Adrenal gland (tissue), 12 donors: ENCODE data around the gene MYH6. TPM values are rescaled to one million over a fixed set of nuclear protein-coding genes. Genes with fewer than 3 reads are reported as not detected.

ENCODE experiments used
- DNase-seq, 7 donors: peaks; one replicate each; pipeline ENCODE4 v3.0.0-alpha.2; 2019 to 2020
- H3K27ac ChIP-seq, 5 donors: fragments of 200-600 bp; sonication (generic) in 4 of 5; 1 replicate in 3 of 5; 2 replicates in 2 of 5; pipeline versions ENCODE4 v1.5.1 to v1.8.0; 2016 to 2020; ENCODE audit warnings: mild to moderate bottlenecking in 1 of 5
- H3K27me3 ChIP-seq: fragments of 200-600 bp; 2 replicates; pipeline ENCODE4 v1.8.0; 2021
- H3K36me3 ChIP-seq, 2 donors: fragments of 200-600 bp; replicated peaks in 1 of 2; 1 replicate in 1 of 2; 2 replicates in 1 of 2; pipeline versions ENCODE4 v1.5.1 to v1.8.0; 2018 to 2022
- H3K4me1 ChIP-seq, 2 donors: fragments of 200-600 bp; replicated peaks in 1 of 2; 1 replicate in 1 of 2; 2 replicates in 1 of 2; pipeline versions ENCODE4 v1.5.1 to v1.8.0; 2018 to 2021
- H3K4me3 ChIP-seq, 4 donors: fragments of 200-600 bp; sonication (generic) in 3 of 4; one replicate each; pipeline ENCODE4 v1.5.1; 2016 to 2018
- H3K9me3 ChIP-seq, 3 donors: fragments of 200-600 bp; sonication (generic) in 1 of 3; replicated peaks in 1 of 3; 1 replicate in 2 of 3; 2 replicates in 1 of 3; pipeline versions ENCODE4 v1.5.1 to v1.8.0; 2016 to 2021
- POLR2A ChIP-seq, 2 donors: fragments of 450-650 bp; IDR thresholded peaks; one replicate each; pipeline ENCODE4 v1.6.1; 2017; ENCODE audit warnings: antibody characterized with exemption in 2 of 2, mild to moderate bottlenecking in 2 of 2, moderate library complexity in 1 of 2
- WGBS, 4 donors: extraction: QIAGEN DNeasy Blood & Tissue Kit in 2 of 4; methylation state at CpG; one replicate each; pipeline versions ENCODE4 v1.1.5 to v1.1.7; 2013 to 2017; 5-methylcytosine and 5-hydroxymethylcytosine counted together
- intact Hi-C, 2 donors: fragments of 100-400 bp; cut with DNase I; formaldehyde crosslinking; loops; one replicate each; pipeline versions ENCODE4 v1.14.1 to v1.15.0; 2022 to 2023
- polyA plus RNA-seq, 3 donors: library from polyadenylated mRNA; stranded (reverse); fragments of 200-250 nt in 2 of 3; fragments of 350-450 nt in 1 of 3; fragmentation: Illumina TruSeq in 1 of 3; extraction: RNeasy Lipid Tissue Mini Kit (QIAGEN cat#74804) in 1 of 3; gene quantifications; one replicate each; pipeline ENCODE4 v1.2.3, GENCODE V29; 2013 to 2014
- total RNA-seq, 9 donors: library from RNA; depleted of rRNA in 4 of 9; stranded (reverse); fragments of >200 nt in 4 of 9; fragments of 120-200 nt in 1 of 9; fragmentation: NEBNext Ultra II Directional in 1 of 9; extraction: Animal tissue kit (Norgen Biotek cat#: 25700) in 1 of 9; gene quantifications; one replicate each; pipeline versions ENCODE4 v1.1.0 to v1.2.4, GENCODE V29; 2013 to 2023
- TF ChIP-seq, protein P1 (sequence below), 6 experiments: fragments of 450-650 bp in 4 of 6; fragments of 200-600 bp in 2 of 6; sonication (generic) in 1 of 6; IDR thresholded peaks; 1 replicate in 5 of 6; 2 replicates in 1 of 6; pipeline versions ENCODE4 v1.5.1 to v1.8.0; 2016 to 2021; ENCODE audit warnings: antibody characterized with exemption in 6 of 6, mild to moderate bottlenecking in 2 of 6, moderate library complexity in 1 of 6
- donor health status: healthy with polysubstance abuse.
- donor health status: Bipolar disorder and iron deficiency.
- donor health status: DM: yes; HTN: yes; CAD: no.
- donor health status: DM: no; HTN: no; CAD: no.
- donor health status: DM: no; HTN: no; CAD: no.
- donor health status: DM: yes; HTN: yes; CAD: no.

MYH6 gene
- total and polyA plus RNA-seq, 12 donors = under 0.01 to 5.2 (median 0.27) TPM; not detected in 5

DNA sequence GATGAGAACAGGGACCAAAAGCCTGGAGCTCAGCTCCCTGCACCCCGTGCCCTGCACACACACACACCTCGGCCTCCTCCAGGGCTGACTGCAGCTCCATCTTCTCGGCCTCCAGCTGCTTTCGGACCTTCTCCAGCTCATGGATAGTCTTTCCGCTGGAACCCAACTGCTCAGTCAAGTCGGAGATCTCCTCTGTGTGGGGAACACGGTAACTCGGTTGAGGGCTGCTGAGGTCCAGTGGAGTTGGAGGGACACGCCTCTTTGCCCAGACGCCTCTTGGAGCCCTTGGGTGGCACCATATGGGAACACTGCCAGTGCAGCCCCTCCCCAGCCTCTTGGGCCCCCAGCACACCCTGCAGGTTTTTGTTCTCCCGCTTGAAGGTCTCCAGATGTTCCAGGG is 8.7 kb upstream of the MYH6 start:
- DNase-seq = no peak
- H3K4me3 ChIP-seq = no peak overlapping the region
- no peaks in the 10 kb centered on the region for H3K36me3 ChIP-seq
- intact Hi-C loops = no loop called here
- WGBS, 4 donors = 83 to 93% (median 85%) methylated on average over 10 to 11 of the region's 11 CpGs
- TF ChIP-seq POLR2A (IDR thresholded peaks at IDR 0.05) = no peak
- TF ChIP-seq, protein P1, sequence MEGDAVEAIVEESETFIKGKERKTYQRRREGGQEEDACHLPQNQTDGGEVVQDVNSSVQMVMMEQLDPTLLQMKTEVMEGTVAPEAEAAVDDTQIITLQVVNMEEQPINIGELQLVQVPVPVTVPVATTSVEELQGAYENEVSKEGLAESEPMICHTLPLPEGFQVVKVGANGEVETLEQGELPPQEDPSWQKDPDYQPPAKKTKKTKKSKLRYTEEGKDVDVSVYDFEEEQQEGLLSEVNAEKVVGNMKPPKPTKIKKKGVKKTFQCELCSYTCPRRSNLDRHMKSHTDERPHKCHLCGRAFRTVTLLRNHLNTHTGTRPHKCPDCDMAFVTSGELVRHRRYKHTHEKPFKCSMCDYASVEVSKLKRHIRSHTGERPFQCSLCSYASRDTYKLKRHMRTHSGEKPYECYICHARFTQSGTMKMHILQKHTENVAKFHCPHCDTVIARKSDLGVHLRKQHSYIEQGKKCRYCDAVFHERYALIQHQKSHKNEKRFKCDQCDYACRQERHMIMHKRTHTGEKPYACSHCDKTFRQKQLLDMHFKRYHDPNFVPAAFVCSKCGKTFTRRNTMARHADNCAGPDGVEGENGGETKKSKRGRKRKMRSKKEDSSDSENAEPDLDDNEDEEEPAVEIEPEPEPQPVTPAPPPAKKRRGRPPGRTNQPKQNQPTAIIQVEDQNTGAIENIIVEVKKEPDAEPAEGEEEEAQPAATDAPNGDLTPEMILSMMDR (IDR thresholded peaks at IDR 0.05) = no peak
- H3K9me3 ChIP-seq = no peaks in the 10 kb centered on the region
- H3K27ac ChIP-seq = no peak overlapping the region
- no peaks in the 10 kb centered on the region for H3K27me3 ChIP-seq
- no peaks in the 10 kb centered on the region for H3K4me1 ChIP-seq

DNA sequence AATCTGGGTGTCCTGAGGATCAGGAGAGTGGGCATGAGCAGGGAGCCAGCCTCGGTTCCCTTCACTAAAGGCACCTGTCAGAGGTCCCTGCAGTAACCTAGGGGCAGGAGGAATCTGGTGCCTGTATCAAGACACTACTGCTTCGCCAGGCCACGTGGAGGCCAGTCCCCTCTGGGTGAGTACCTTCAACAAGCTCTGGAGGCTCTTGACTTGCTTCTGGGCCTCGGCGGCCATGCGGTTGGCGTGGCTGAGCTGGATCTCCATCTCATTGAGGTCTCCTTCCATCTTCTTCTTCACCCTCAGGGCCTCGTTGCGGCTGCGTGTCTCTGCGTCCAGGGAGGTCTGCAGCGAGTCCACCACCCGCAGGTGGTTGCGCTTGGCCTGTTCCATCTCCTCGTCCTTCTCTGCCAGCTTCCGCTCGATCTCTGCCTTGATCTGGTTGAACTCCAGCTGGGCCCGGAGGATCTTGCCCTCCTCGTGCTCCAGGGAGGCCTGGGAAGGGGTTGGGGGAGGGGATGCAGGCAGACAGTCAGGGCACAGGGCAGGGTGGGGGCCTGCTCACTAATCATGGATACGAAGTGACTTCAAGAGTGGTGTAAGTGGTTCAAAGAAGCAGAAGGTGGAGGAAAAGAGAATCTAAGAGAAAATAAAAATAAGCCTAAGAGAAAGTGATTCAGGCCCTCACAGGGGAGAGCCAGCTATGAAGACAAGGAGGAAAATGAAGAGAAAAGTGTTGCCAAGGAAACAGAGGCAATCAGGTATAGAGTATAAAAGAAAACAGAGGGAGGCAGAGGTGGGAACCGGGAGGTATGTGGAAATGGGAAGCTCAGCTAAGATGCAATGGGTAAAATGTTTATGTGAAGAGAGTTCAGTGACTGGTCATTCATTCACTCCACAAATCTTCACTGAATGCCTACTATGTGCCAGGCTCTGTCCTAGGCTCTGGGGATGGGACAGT is 8.0 kb upstream of the MYH6 start:
- Histone ChIP-seq H3K4me3 (no peak overlapping the region), H3K4me1 (no peaks in the 10 kb centered on the region), H3K36me3 (no peaks in the 10 kb centered on the region), H3K27ac (no peak overlapping the region), H3K9me3 (no peaks in the 10 kb centered on the region), H3K27me3 (no peaks in the 10 kb centered on the region)
- no peak for TF ChIP-seq POLR2A (IDR thresholded peaks at IDR 0.05)
- TF ChIP-seq, protein P1 (IDR thresholded peaks at IDR 0.05) = no peak
- WGBS, 4 donors = 79 to 89% (median 84%) methylated on average over 15 to 21 of the region's 21 CpGs
- no peak for DNase-seq
- intact Hi-C loops = no loop called here

- Histone ChIP-seq H3K27me3 (no peaks in the 10 kb centered on the region), H3K27ac (no peak overlapping the region), H3K4me3 (no peak overlapping the region), H3K36me3 (no peaks in the 10 kb centered on the region), H3K4me1 (no peaks in the 10 kb centered on the region), H3K9me3 (no peaks in the 10 kb centered on the region)
- intact Hi-C loops = no loop called here
- WGBS, 4 donors = 89 to 95% (median 93%) methylated on average over 27 to 39 of the region's 39 CpGs
- no peak for DNase-seq
- TF ChIP-seq POLR2A (IDR thresholded peaks at IDR 0.05) = no peak
- TF ChIP-seq, protein P1 (IDR thresholded peaks at IDR 0.05) = no peak
Observed at GRCh38 chr14:23414906-23415820, 7.1 kb upstream of the MYH6 start.

DNA sequence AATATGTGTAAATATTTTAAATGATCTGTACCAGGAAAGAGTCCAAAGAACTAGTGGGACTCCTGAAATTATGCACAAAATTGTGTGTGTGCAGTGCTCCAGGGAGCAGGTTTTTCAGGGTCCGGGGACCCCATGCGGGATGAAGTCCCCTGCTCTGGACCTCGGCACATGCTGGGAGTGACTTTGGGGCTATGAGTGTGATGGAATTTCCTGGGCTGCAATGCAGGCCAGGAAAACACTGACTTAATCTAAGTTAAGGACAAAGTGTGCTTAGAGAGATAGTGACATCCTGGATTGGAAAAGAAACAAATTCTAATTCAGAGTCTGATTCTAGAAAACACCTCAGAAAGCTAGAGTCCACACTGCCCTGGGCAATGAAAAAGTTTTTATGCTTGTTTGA is 6.2 kb upstream of the MYH6 start:
- WGBS, 4 donors = 56 to 79% (median 63%) methylated on average over 3 of the region's 3 CpGs
- H3K9me3 ChIP-seq = no peaks in the 10 kb centered on the region
- no peaks in the 10 kb centered on the region for H3K27me3 ChIP-seq
- intact Hi-C loops = no loop called here
- no peak overlapping the region for H3K27ac ChIP-seq
- no peaks in the 10 kb centered on the region for H3K4me1 ChIP-seq
- no peak overlapping the region for H3K4me3 ChIP-seq
- DNase-seq = no peak
- H3K36me3 ChIP-seq = no peaks in the 10 kb centered on the region
- TF ChIP-seq, protein P1 (IDR thresholded peaks at IDR 0.05) = no peak
